ENCODE measurements around the gene CDR2L. TPM values are rescaled to one million over a fixed set of nuclear protein-coding genes. Genes with fewer than 3 reads are reported as not detected.
A peak's percentile ranks its signal among the peaks of the same experiment; 100 is the strongest.
"Not testable (repeated sequence)": the region's sequence is repeated elsewhere in the genome, so short reads cannot be mapped to it uniquely, and the experiment has no call there.

Gene CDR2L
- total and polyA plus RNA-seq, 5 donors = 11.0 to 17.5 (median 13.8) TPM

GRCh38 chr17:75030161-75030560, 42.7 kb downstream of the CDR2L start:
- Histone ChIP-seq H3K27me3 (ENCODE audit: control insufficient read depth, insufficient read depth) (no peaks in the 10 kb centered on the region), H3K9me3 (ENCODE audit: control insufficient read depth, low read length) (no peaks in the 10 kb centered on the region), H3K4me3 (ENCODE audit: low read length) (no peak overlapping the region), H3K27ac (ENCODE audit: low read length) (no peak overlapping the region), H3K4me1 (ENCODE audit: control insufficient read depth, insufficient read depth, low read length) (no peaks in the 10 kb centered on the region)
- ATAC-seq = no peak
- intact Hi-C loops (cut with DNase I) = loop anchor here in 1 of 4 donors (10.0 kb wide), 1 partner anchor 45 kb away; the partner anchor contains the start of gene CDR2L
- WGBS = 74% methylated on average over 8 of the region's 8 CpGs
- no peak for DNase-seq

- Histone ChIP-seq H3K9me3 (ENCODE audit: control insufficient read depth, low read length) (no peaks in the 10 kb centered on the region), H3K27me3 (ENCODE audit: control insufficient read depth, insufficient read depth) (no peaks in the 10 kb centered on the region), H3K4me1 (ENCODE audit: control insufficient read depth, insufficient read depth, low read length) (peaks cover 3% of the 10 kb centered on the region), H3K27ac (ENCODE audit: low read length) (peak overlapping the region; percentile 9), H3K4me3 (ENCODE audit: low read length) (peak overlapping the region; percentile 37)
- 14% methylated on average over 10 of the region's 10 CpGs for WGBS
- intact Hi-C loops (cut with DNase I) = loop anchor here in 1 of 4 donors (10.0 kb wide), 1 partner anchor 47 kb away; the partner anchor contains the start of gene CDR2L
- DNase-seq (peak; percentile 83 to 90 (median 85)), ATAC-seq (peak; percentile 37)
These were observed 44.7 kb downstream of the CDR2L start for GRCh38 chr17:75031972-75032719.

- peaks cover 3% of the 10 kb centered on the region for H3K4me1 ChIP-seq (ENCODE audit: control insufficient read depth, insufficient read depth, low read length)
- peak overlapping the region; percentile 37 for H3K4me3 ChIP-seq (ENCODE audit: low read length)
- WGBS = 4% methylated on average over 13 of the region's 13 CpGs
- DNase-seq (peak in 2 of 3 donors; percentile 48 to 66), ATAC-seq (no peak)
- intact Hi-C loops (cut with DNase I) = loop anchor here in 1 of 4 donors (10.0 kb wide), 1 partner anchor 48 kb away; the partner anchor contains the start of gene CDR2L
- no peak overlapping the region for H3K27ac ChIP-seq (ENCODE audit: low read length)
- no peaks in the 10 kb centered on the region for H3K9me3 ChIP-seq (ENCODE audit: control insufficient read depth, low read length)
- H3K27me3 ChIP-seq (ENCODE audit: control insufficient read depth, insufficient read depth) = no peaks in the 10 kb centered on the region
These were observed 45.4 kb downstream of the CDR2L start for GRCh38 chr17:75032720-75033280.

GRCh38 chr17:75033346-75034235, 46.2 kb downstream of the CDR2L start:
- under 1% methylated on average over 36 of the region's 36 CpGs for WGBS
- Histone ChIP-seq H3K4me3 (ENCODE audit: low read length) (peak overlapping the region; percentile 40), H3K9me3 (ENCODE audit: control insufficient read depth, low read length) (no peaks in the 10 kb centered on the region), H3K4me1 (ENCODE audit: control insufficient read depth, insufficient read depth, low read length) (peaks cover 3% of the 10 kb centered on the region), H3K27ac (ENCODE audit: low read length) (peak overlapping the region; percentile 21), H3K27me3 (ENCODE audit: control insufficient read depth, insufficient read depth) (no peaks in the 10 kb centered on the region)
- intact Hi-C loops (cut with DNase I) = loop anchor here in 1 of 4 donors (10.0 kb wide), 1 partner anchor 49 kb away; the partner anchor contains the start of gene CDR2L
- DNase-seq = peak; percentile 87 to 97 (median 96)
- peak; percentile 61 to 80 for ATAC-seq

- Histone ChIP-seq H3K9me3 (ENCODE audit: control insufficient read depth, low read length) (no peaks in the 10 kb centered on the region), H3K27me3 (ENCODE audit: control insufficient read depth, insufficient read depth) (no peaks in the 10 kb centered on the region), H3K4me1 (ENCODE audit: control insufficient read depth, insufficient read depth, low read length) (peaks cover 3% of the 10 kb centered on the region), H3K4me3 (ENCODE audit: low read length) (peak overlapping the region; percentile 67), H3K27ac (ENCODE audit: low read length) (peak overlapping the region; percentile 80)
- intact Hi-C loops (cut with DNase I) = loop anchor here in 1 of 4 donors (10.0 kb wide), 1 partner anchor 50 kb away; the partner anchor contains the start of gene CDR2L
- peak; percentile 89 to 94 (median 92) for DNase-seq
- ATAC-seq = peak; percentile 73 to 79
- 1% methylated on average over 43 of the region's 43 CpGs for WGBS
These were observed 46.9 kb downstream of the CDR2L start for GRCh38 chr17:75034236-75034908.

- 59% methylated on average over 27 of the region's 27 CpGs for WGBS
- intact Hi-C loops (cut with DNase I) = loop anchor here in 1 of 4 donors (10.0 kb wide), 1 partner anchor 52 kb away; the partner anchor contains the start of gene CDR2L
- Histone ChIP-seq H3K27ac (ENCODE audit: low read length) (peak overlapping the region; percentile 86), H3K4me1 (ENCODE audit: control insufficient read depth, insufficient read depth, low read length) (peaks cover 3% of the 10 kb centered on the region), H3K9me3 (ENCODE audit: control insufficient read depth, low read length) (no peaks in the 10 kb centered on the region), H3K27me3 (ENCODE audit: control insufficient read depth, insufficient read depth) (no peaks in the 10 kb centered on the region), H3K4me3 (ENCODE audit: low read length) (no peak overlapping the region)
- peak; percentile 42 to 73 for ATAC-seq
- peak; percentile 94 to 96 (median 95) for DNase-seq
These were observed 49.3 kb downstream of the CDR2L start for GRCh38 chr17:75036643-75037268.

GRCh38 chr17:75039238-75039637, 51.8 kb downstream of the CDR2L start:
- no peak for DNase-seq
- no peak for ATAC-seq
- H3K27ac ChIP-seq (ENCODE audit: low read length) = no peak overlapping the region
- H3K27me3 ChIP-seq (ENCODE audit: control insufficient read depth, insufficient read depth) = no peaks in the 10 kb centered on the region
- H3K4me3 ChIP-seq (ENCODE audit: low read length) = no peak overlapping the region
- H3K9me3 ChIP-seq (ENCODE audit: control insufficient read depth, low read length) = no peaks in the 10 kb centered on the region
- 84% methylated on average over 5 of the region's 5 CpGs for WGBS
- peaks cover 3% of the 10 kb centered on the region for H3K4me1 ChIP-seq (ENCODE audit: control insufficient read depth, insufficient read depth, low read length)
- intact Hi-C loops (cut with DNase I) = loop anchor here in 1 of 4 donors (10.0 kb wide), 1 partner anchor 54 kb away; the partner anchor contains the start of gene CDR2L

- Histone ChIP-seq H3K27ac (ENCODE audit: low read length) (no peak overlapping the region), H3K4me1 (ENCODE audit: control insufficient read depth, insufficient read depth, low read length) (no peaks in the 10 kb centered on the region), H3K9me3 (ENCODE audit: control insufficient read depth, low read length) (no peaks in the 10 kb centered on the region), H3K27me3 (ENCODE audit: control insufficient read depth, insufficient read depth) (no peaks in the 10 kb centered on the region), H3K4me3 (ENCODE audit: low read length) (no peak overlapping the region)
- intact Hi-C loops (cut with DNase I) = no loop called here
- 75% methylated on average over 12 of the region's 12 CpGs for WGBS
- ATAC-seq = no peak
- DNase-seq = no peak
These were observed 54.3 kb downstream of the CDR2L start for GRCh38 chr17:75041656-75042280.

- H3K27me3 ChIP-seq (ENCODE audit: control insufficient read depth, insufficient read depth); H3K4me3 ChIP-seq (ENCODE audit: low read length); DNase-seq; H3K4me1 ChIP-seq (ENCODE audit: control insufficient read depth, insufficient read depth, low read length); H3K27ac ChIP-seq (ENCODE audit: low read length); intact Hi-C loops (cut with DNase I); H3K9me3 ChIP-seq (ENCODE audit: control insufficient read depth, low read length); ATAC-seq: not testable (repeated sequence)
- WGBS = 64% methylated on average over 5 of the region's 5 CpGs
These were observed 56.4 kb downstream of the CDR2L start for GRCh38 chr17:75043789-75044188.

Measured in right cardiac atrium (tissue), 5 donors.